ENCODE data around the gene SH3BP2.

Gene SH3BP2

GRCh38 chr4:2887343-2887742 lies 94.5 kb downstream of the SH3BP2 start:
- no peak for DNase-seq

DNA sequence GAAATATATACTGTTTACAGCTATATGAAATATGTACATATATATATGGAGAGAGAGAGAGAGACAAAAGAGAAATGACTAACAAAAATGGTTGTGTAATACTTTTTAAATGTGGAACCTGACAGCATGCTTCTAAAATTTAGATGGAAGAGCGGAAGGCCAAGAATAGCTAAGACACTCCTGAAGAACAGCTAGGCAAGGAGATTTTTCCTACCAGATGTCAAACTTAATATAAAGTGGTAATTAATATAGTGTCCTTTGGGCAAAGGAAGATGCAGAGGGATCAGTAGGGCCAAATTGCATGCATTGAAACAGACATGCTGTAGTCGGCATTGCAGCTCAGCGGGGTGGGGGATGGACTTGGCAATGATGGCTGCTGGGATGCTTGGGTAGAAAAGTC lies 96.0 kb downstream of the SH3BP2 start:
- no peak for DNase-seq

Data from DMS79 treated with DMSO at 0.1 percent for 48 hours (cell line).